GM12878 (cell line): ENCODE results near the gene COL5A1. TPM values are rescaled to one million over a fixed set of nuclear protein-coding genes. Genes with fewer than 3 reads are reported as not detected.

Source experiments
- ATAC-seq: fragments of 200-7000 bp; cut with Tn5 transposase; 3 replicates; pipeline ENCODE4 v1.9.1; 2020; ENCODE audit warnings: mild to moderate bottlenecking, moderate library complexity
- BruUV-seq: library from RNA; stranded (reverse); fragments of 400-500 nt; replicated peaks from 2 replicates; lab custom pipeline; 2021; lab: Mats Ljungman, UMichigan
- CTCF ChIA-PET: fragments of 300-600 bp; sonication (Branson Sonifier 250); formaldehyde crosslinking; extraction: SDS; loops from one replicate; lab custom pipeline; 2021; ENCODE audit warnings: inconsistent platforms; lab: Yijun Ruan, JAX
- POLR2A ChIA-PET: fragments of 350-600 bp; formaldehyde crosslinking; extraction: SDS; loops from one replicate; lab custom pipeline; 2021; ENCODE audit warnings: inconsistent platforms; lab: Charles Lee
- RAD21 ChIA-PET: fragments of 300-600 bp; sonication (Branson Sonifier 250); formaldehyde crosslinking; loops from one replicate; lab custom pipeline; 2023; ENCODE audit warnings: antibody characterized with exemption; ENCODE audit not compliant: unreplicated experiment; lab: Charles Lee
- SMC1A ChIA-PET: fragments of 300-600 bp; sonication (Branson Sonifier 250); formaldehyde crosslinking; loops from one replicate; lab custom pipeline; 2023; ENCODE audit not compliant: unreplicated experiment, uncharacterized antibody; lab: Charles Lee
- DNase-seq: peaks from one replicate; pipeline ENCODE4 v3.0.0-alpha.2; 2011; ENCODE audit warnings: low read depth, low spot score
- FAIRE-seq: peaks from 3 replicates; lab custom pipeline; 2011; peaks lifted over from hg19 to GRCh38; lab: Jason Lieb, UNC
- H2AFZ ChIP-seq: 2 replicates; pipeline ENCODE4 v1.6.0; 2011; ENCODE audit warnings: low read depth, low read length, control low read depth; ENCODE audit not compliant: control insufficient read depth
- H3K27ac ChIP-seq: 2 replicates; pipeline ENCODE4 v1.5.1; 2011; ENCODE audit warnings: control low read depth; ENCODE audit not compliant: control insufficient read depth, insufficient read depth
- H3K27me3 ChIP-seq, 2 experiments: replicated peaks in 1 of 2; 2 replicates each; pipeline versions ENCODE4 v1.6.0 to v1.6.1; 2011; ENCODE audit warnings: low read length in 1 of 2; ENCODE audit not compliant: control insufficient read depth in 2 of 2, insufficient read depth in 2 of 2
- H3K36me3 ChIP-seq, 2 experiments: 2 replicates each; pipeline ENCODE4 v1.5.1; 2011; ENCODE audit warnings: low read length in 1 of 2; ENCODE audit not compliant: control insufficient read depth in 2 of 2, insufficient read depth in 2 of 2
- H3K4me1 ChIP-seq: 2 replicates; pipeline ENCODE4 v1.6.1; 2011; ENCODE audit warnings: mild to moderate bottlenecking, low read length, moderate library complexity, mixed read lengths; ENCODE audit not compliant: control insufficient read depth, insufficient read depth
- H3K4me2 ChIP-seq: 2 replicates; pipeline ENCODE4 v1.6.0; 2011; ENCODE audit warnings: control low read depth; ENCODE audit not compliant: control insufficient read depth, insufficient read depth
- H3K4me3 ChIP-seq: fragments of 200-600 bp; sonication (generic); 2 replicates; pipeline ENCODE4 v1.5.1; 2016
- H3K79me2 ChIP-seq: 2 replicates; pipeline ENCODE4 v1.6.0; 2011; ENCODE audit warnings: low read length; ENCODE audit not compliant: control insufficient read depth, insufficient read depth
- H3K9ac ChIP-seq: 2 replicates; pipeline ENCODE4 v1.8.0; 2011; ENCODE audit warnings: low read length, control low read depth, mixed read lengths; ENCODE audit not compliant: control insufficient read depth, insufficient read depth
- H3K9me3 ChIP-seq: replicated peaks from 3 replicates; pipeline ENCODE4 v1.5.1; 2011; ENCODE audit warnings: mild to moderate bottlenecking, low read length; ENCODE audit not compliant: control insufficient read depth, insufficient read depth
- H4K20me1 ChIP-seq: 2 replicates; pipeline ENCODE4 v1.6.0; 2011; ENCODE audit not compliant: control insufficient read depth, insufficient read depth
- BCL11A ChIP-seq: IDR thresholded peaks from 2 replicates; pipeline ENCODE4 v1.6.1; 2011; ENCODE audit warnings: low read depth, low read length
- BHLHE40 ChIP-seq, 2 experiments: fragments of 450-650 bp in 1 of 2; IDR thresholded peaks; 2 replicates each; pipeline ENCODE4 v1.6.1; 2011 to 2017; ENCODE audit warnings: low read depth in 2 of 2, borderline replicate concordance in 1 of 2, improper control_type of control experiment in 1 of 2, low read length in 1 of 2, mild to moderate bottlenecking in 1 of 2
- CHD2 ChIP-seq: IDR thresholded peaks from 2 replicates; pipeline ENCODE4 v1.6.1; 2011; ENCODE audit warnings: low read depth, low read length, improper control_type of control experiment, borderline replicate concordance
- E2F4 ChIP-seq: IDR thresholded peaks from 2 replicates; pipeline ENCODE4 v1.6.1; 2012; ENCODE audit warnings: low read depth, low read length, improper control_type of control experiment
- E4F1 ChIP-seq: fragments of 450-650 bp; IDR thresholded peaks from 2 replicates; pipeline ENCODE4 v1.6.1; 2018; ENCODE audit warnings: borderline replicate concordance, mild to moderate bottlenecking; ENCODE audit not compliant: partially characterized antibody
- GABPA ChIP-seq: IDR thresholded peaks from 2 replicates; pipeline ENCODE4 v1.6.1; 2014; ENCODE audit warnings: antibody characterized with exemption, low read depth, mild to moderate bottlenecking, inconsistent platforms
- HDGF ChIP-seq: fragments of 450-650 bp; IDR thresholded peaks from 2 replicates; pipeline ENCODE4 v1.6.1; 2016; ENCODE audit warnings: antibody characterized with exemption
- KAT2A ChIP-seq: conservative IDR thresholded peaks from 2 replicates; pipeline ENCODE4 v1.6.1; 2011; ENCODE audit warnings: low read depth, low read length; ENCODE audit not compliant: control insufficient read depth
- PRDM15 ChIP-seq: fragments of 450-650 bp; formaldehyde crosslinking; IDR thresholded peaks from 2 replicates; pipeline ENCODE4 v1.4.0; 2020; ENCODE audit warnings: mild to moderate bottlenecking, moderate library complexity
- SIN3A ChIP-seq: IDR thresholded peaks from 2 replicates; pipeline ENCODE4 v1.6.1; 2012; ENCODE audit warnings: low read depth, low read length, improper control_type of control experiment
- SIX5 ChIP-seq: IDR thresholded peaks from 2 replicates; pipeline ENCODE4 v1.6.1; 2011; ENCODE audit warnings: mild to moderate bottlenecking, low read depth, low read length, moderate library complexity; ENCODE audit not compliant: severe bottlenecking
- SKIL ChIP-seq: fragments of 450-650 bp; IDR thresholded peaks from 2 replicates; pipeline ENCODE4 v1.6.1; 2017; ENCODE audit warnings: mild to moderate bottlenecking, low read depth, inconsistent platforms; ENCODE audit not compliant: poor library complexity, severe bottlenecking
- TCF3 ChIP-seq: IDR thresholded peaks from 2 replicates; pipeline ENCODE4 v1.6.1; 2012; ENCODE audit warnings: low read depth, mild to moderate bottlenecking, low read length, borderline replicate concordance; ENCODE audit not compliant: insufficient read depth
- WGBS: methylation state at CpG from one replicate; pipeline ENCODE4 v1.1.6; 2016; ENCODE audit warnings: low lambda C conversion rate; ENCODE audit not compliant: insufficient replicate concordance, insufficient coverage; ENCODE audit errors: missing lambda C conversion rate; 5-methylcytosine and 5-hydroxymethylcytosine counted together
- in situ Hi-C: fragments of 300-500 bp; cut with MboI; formaldehyde crosslinking; loops from 9 replicates; pipeline ENCODE4 v1.14.3; 2018; ENCODE audit warnings: mixed read lengths
- intact Hi-C: fragments of 100-400 bp; cut with micrococcal nuclease; formaldehyde crosslinking; loops from one replicate; pipeline ENCODE4 v1.14.2; 2022; ENCODE audit not compliant: unreplicated experiment
- polyA plus RNA-seq, 11 experiments: library from polyadenylated mRNA; depleted of rRNA in 4 of 11; unstranded in 6 of 11; stranded (reverse) in 5 of 11; fragments of >200 nt; fragmentation: Nextera tagmentation in 4 of 11; fragmentation: Illumina TruSeq in 1 of 11; extraction: Ambion mirVana in 4 of 11; extraction: Trizol in 1 of 11; gene quantifications; 1 replicate in 1 of 11; 2 replicates in 10 of 11; pipeline versions ENCODE4 v1.2.1 to v1.2.3, GENCODE V29; 2011 to 2016; ENCODE audit warnings: inconsistent platforms in 2 of 11, missing spikeins in 2 of 11, low read depth in 1 of 11
- total RNA-seq, 4 experiments: library from RNA; depleted of rRNA in 3 of 4; stranded (reverse); fragments of >200 nt in 3 of 4; fragmentation: Illumina TruSeq in 1 of 4; extraction: Trizol in 1 of 4; gene quantifications; 2 replicates each; pipeline versions ENCODE4 v1.2.1 to v1.2.3, GENCODE V29; 2013 to 2021

The COL5A1 gene
- total and polyA plus RNA-seq, 10 of the 15 experiments (the other 5 are each of a cell fraction or from before 2014, with no cell fraction given), result under 0.01 to 0.15 (median 0.13) TPM; not detected in 4

GRCh38 chr9:134648701-134649530 is 7.3 kb downstream of the COL5A1 start:
- DNase-seq, result no peak
- no peaks in the 10 kb centered on the region for H3K79me2 ChIP-seq
- H3K36me3 ChIP-seq, result no peaks in the 10 kb centered on the region
- H3K27ac ChIP-seq, result no peak overlapping the region
- H3K9me3 ChIP-seq, result no peaks in the 10 kb centered on the region
- no peak overlapping the region for H2AFZ ChIP-seq
- SMC1A ChIA-PET, result no interaction called here
- intact Hi-C loops, result no loop called here
- no peak overlapping the region for H3K4me2 ChIP-seq
- no peaks in the 10 kb centered on the region for H4K20me1 ChIP-seq
- CTCF ChIA-PET, result no interaction called here
- BruUV-seq, result no TSS peak
- RAD21 ChIA-PET, result no interaction called here
- no peaks in the 10 kb centered on the region for H3K27me3 ChIP-seq
- POLR2A ChIA-PET, result no interaction called here
- in situ Hi-C loops, result no loop called here
- 40% methylated on average over 20 of the region's 20 CpGs for WGBS
- no peak for ATAC-seq
- H3K4me1 ChIP-seq, result no peaks in the 10 kb centered on the region
- H3K9ac ChIP-seq, result no peak overlapping the region
- no peak for FAIRE-seq
- H3K4me3 ChIP-seq, result no peak overlapping the region
- TF ChIP-seq KAT2A (no peak), SIX5 (no peak), PRDM15 (no peak), E4F1 (no peak), SKIL (no peak), CHD2 (no peak), BHLHE40 (IDR thresholded peaks at IDR 0.05; ENCODE audit: borderline replicate concordance in 1 of 2, low read depth in 2 of 2, low read length in 1 of 2) (no peak), E2F4 (no peak), SIN3A (no peak), HDGF (no peak), BCL11A (no peak), GABPA (no peak), TCF3 (no peak)
